K562 (cell line): ENCODE measurements around the gene NTRK3. TPM values are rescaled to one million over a fixed set of nuclear protein-coding genes. Genes with fewer than 3 reads are reported as not detected.

ENCODE experiments used
- ATAC-seq: fragments of 200-7000 bp; cut with Tn5 transposase; 3 replicates; pipeline ENCODE4 v1.9.1; 2020; ENCODE audit warnings: moderate library complexity
- BruUV-seq: library from RNA; stranded (reverse); fragments of 400-500 nt; replicated peaks from 2 replicates; lab custom pipeline; 2021; lab: Mats Ljungman, UMichigan
- CTCF ChIA-PET: fragments of 300-600 bp; formaldehyde crosslinking; extraction: SDS; loops from one replicate; lab custom pipeline; 2021; ENCODE audit warnings: low intra/inter-chr PET ratio; lab: Yijun Ruan, JAX
- POLR2A ChIA-PET: fragments of 300-600, 350-650 bp; sonication (Branson Sonifier 250); formaldehyde crosslinking; extraction: SDS; loops from one replicate; lab custom pipeline; 2021; ENCODE audit warnings: antibody characterized with exemption, inconsistent platforms; lab: Yijun Ruan, JAX
- DNase-seq, 4 experiments: peaks; one replicate each; pipeline versions ENCODE4 v3.0.0 to v3.0.0-alpha.2; 2011 to 2018; ENCODE audit warnings: low spot score in 3 of 4, mixed read lengths in 3 of 4; ENCODE audit errors: extremely low read depth in 1 of 4
- FAIRE-seq: peaks from 2 replicates; lab custom pipeline; 2011; peaks lifted over from hg19 to GRCh38; lab: Jason Lieb, UNC
- H2AFZ ChIP-seq: 2 replicates; pipeline ENCODE4 v1.6.0; 2011; ENCODE audit warnings: low read depth, low read length, control low read depth, inconsistent platforms
- H3K27ac ChIP-seq: fragments of 200-600 bp; 3 replicates; pipeline ENCODE4 v1.8.0; 2011; ENCODE audit warnings: low read depth, mild to moderate bottlenecking, control low read depth, inconsistent platforms, low read length, moderate library complexity, mixed read lengths; ENCODE audit errors: extremely low read depth
- H3K27me3 ChIP-seq, 2 experiments: fragments of 300-600 bp in 1 of 2; 2 replicates in 1 of 2; 3 replicates in 1 of 2; pipeline versions ENCODE4 v1.6.0 to v1.8.0; 2011; ENCODE audit warnings: inconsistent platforms in 2 of 2, low read length in 2 of 2, mild to moderate bottlenecking in 1 of 2, mixed read lengths in 1 of 2, moderate library complexity in 1 of 2; ENCODE audit not compliant: control insufficient read depth in 2 of 2, insufficient read depth in 2 of 2
- H3K36me3 ChIP-seq: fragments of 300-600 bp; 3 replicates; pipeline ENCODE4 v1.8.0; 2011; ENCODE audit warnings: mild to moderate bottlenecking, low read length, inconsistent platforms; ENCODE audit not compliant: control insufficient read depth, insufficient read depth
- H3K4me1 ChIP-seq, 2 experiments: fragments of 200-600 bp in 1 of 2; replicated peaks in 1 of 2; 2 replicates in 1 of 2; 3 replicates in 1 of 2; pipeline versions ENCODE4 v1.5.1 to v1.8.0; 2011; ENCODE audit warnings: inconsistent platforms in 2 of 2, low read length in 2 of 2, mild to moderate bottlenecking in 1 of 2, mixed read lengths in 1 of 2, moderate library complexity in 1 of 2; ENCODE audit not compliant: control insufficient read depth in 2 of 2, insufficient read depth in 2 of 2
- H3K4me2 ChIP-seq: 2 replicates; pipeline ENCODE4 v1.6.1; 2011; ENCODE audit warnings: low read length, control low read depth, inconsistent platforms, mixed read lengths; ENCODE audit not compliant: insufficient read depth
- H3K4me3 ChIP-seq: fragments of 200-600 bp; sonication (generic), shearing (Covaris generic); 2 replicates; pipeline ENCODE4 v1.5.1; 2016; ENCODE audit warnings: control low read depth, inconsistent platforms
- H3K79me2 ChIP-seq: fragments of 200-600 bp; 3 replicates; pipeline ENCODE4 v1.8.0; 2011; ENCODE audit warnings: low read length, inconsistent platforms; ENCODE audit not compliant: control insufficient read depth, insufficient read depth
- H3K9ac ChIP-seq, 2 experiments: 2 replicates each; pipeline versions ENCODE4 v1.6.0 to v1.6.1; 2011; ENCODE audit warnings: low read depth in 2 of 2, low read length in 2 of 2, control low read depth in 1 of 2, inconsistent platforms in 1 of 2, mild to moderate bottlenecking in 1 of 2, mixed read lengths in 1 of 2; ENCODE audit not compliant: insufficient read depth in 1 of 2
- H3K9me1 ChIP-seq: one replicate; pipeline ENCODE4 v1.6.0; 2011; ENCODE audit warnings: inconsistent platforms, mild to moderate bottlenecking, low read length, moderate library complexity; ENCODE audit not compliant: control insufficient read depth, insufficient read depth
- H3K9me3 ChIP-seq: replicated peaks from 2 replicates; pipeline ENCODE4 v1.5.1; 2011; ENCODE audit warnings: low read depth, low read length, inconsistent platforms; ENCODE audit not compliant: control insufficient read depth, insufficient read depth
- H4K20me1 ChIP-seq: replicated peaks from 2 replicates; pipeline ENCODE4 v1.6.1; 2011; ENCODE audit warnings: low read length, inconsistent platforms, mixed read lengths; ENCODE audit not compliant: control insufficient read depth, insufficient read depth
- DLX4 ChIP-seq: fragments of 250-450 bp; sonication (Bioruptor Pico); IDR thresholded peaks from 2 replicates; pipeline ENCODE4 v1.6.1; 2021; ENCODE audit warnings: mild to moderate bottlenecking
- ERF ChIP-seq: fragments of 450-650 bp; formaldehyde crosslinking; IDR thresholded peaks from 2 replicates; pipeline ENCODE4 v1.4.0; 2020; ENCODE audit warnings: mild to moderate bottlenecking, mixed read lengths
- ID3 ChIP-seq, 2 experiments: fragments of 250-450 bp in 1 of 2; fragments of 450-650 bp in 1 of 2; sonication (Bioruptor Pico) in 1 of 2; IDR thresholded peaks; 2 replicates each; pipeline versions ENCODE4 v1.6.1 to v1.8.0; 2016 to 2021; ENCODE audit warnings: mild to moderate bottlenecking in 2 of 2, moderate library complexity in 2 of 2, missing compliant biosample characterization in 1 of 2, missing genetic modification characterization in 1 of 2
- NCOA2 ChIP-seq, 2 experiments: fragments of 450-650 bp; IDR thresholded peaks; 2 replicates each; pipeline ENCODE4 v1.6.1; 2018; ENCODE audit warnings: mild to moderate bottlenecking in 2 of 2, moderate library complexity in 1 of 2; ENCODE audit not compliant: partially characterized antibody in 2 of 2
- NR2C1 ChIP-seq, 2 experiments: fragments of 450-650 bp; IDR thresholded peaks; 2 replicates each; pipeline ENCODE4 v1.6.1; 2017; ENCODE audit warnings: mild to moderate bottlenecking in 2 of 2, antibody characterized with exemption in 1 of 2, inconsistent platforms in 1 of 2, missing compliant biosample characterization in 1 of 2, missing genetic modification characterization in 1 of 2
- PRPF4 ChIP-seq: fragments of 200-400 bp; formaldehyde crosslinking; IDR thresholded peaks from one replicate; pipeline ENCODE4 v1.6.1; 2017; ENCODE audit warnings: low read length, low read depth, mild to moderate bottlenecking; ENCODE audit not compliant: insufficient read depth, poor library complexity, severe bottlenecking
- STAT6 ChIP-seq: sonication (generic); formaldehyde crosslinking; IDR thresholded peaks from 2 replicates; pipeline ENCODE4 v1.8.1; 2023; ENCODE audit warnings: mild to moderate bottlenecking, missing genetic modification reagents
- ZNF140 ChIP-seq: fragments of 250-450 bp; sonication (Bioruptor Pico); IDR thresholded peaks from 2 replicates; pipeline ENCODE4 v1.8.0; 2021; ENCODE audit warnings: moderate library complexity, mild to moderate bottlenecking, inconsistent platforms
- ZNF785 ChIP-seq: fragments of 250-450 bp; sonication (Bioruptor Pico); IDR thresholded peaks from 2 replicates; pipeline ENCODE4 v1.4.0; 2020; ENCODE audit warnings: mild to moderate bottlenecking
- WGBS: fragments of 100-300 bp; shearing (Covaris generic); methylation state at CpG from one replicate; pipeline ENCODE4 v1.1.6; 2016; ENCODE audit warnings: low coverage, mixed read lengths; ENCODE audit not compliant: insufficient coverage; ENCODE audit errors: missing lambda C conversion rate; 5-methylcytosine and 5-hydroxymethylcytosine counted together
- in situ Hi-C: fragments of 300-500 bp; cut with MboI; formaldehyde crosslinking; loops from 4 replicates; pipeline ENCODE4 v1.15.0; 2018; ENCODE audit warnings: inconsistent platforms, mixed read lengths
- intact Hi-C: fragments of 100-400 bp; cut with micrococcal nuclease; formaldehyde crosslinking; loops from 2 replicates; pipeline ENCODE4 v1.14.2; 2022
- polyA plus RNA-seq, 8 experiments: library from polyadenylated mRNA; depleted of rRNA in 4 of 8; stranded (reverse) in 5 of 8; unstranded in 3 of 8; fragments of >200 nt; fragmentation: Nextera tagmentation in 2 of 8; fragmentation: Illumina TruSeq in 1 of 8; extraction: Ambion mirVana in 2 of 8; extraction: Trizol in 1 of 8; gene quantifications; 2 replicates each; pipeline versions ENCODE4 v1.2.1 to v1.2.3, GENCODE V29; 2011 to 2014; ENCODE audit warnings: inconsistent platforms in 1 of 8, missing spikeins in 1 of 8
- total RNA-seq, 7 experiments: library from RNA; depleted of rRNA in 6 of 7; stranded (reverse); fragments of >200 nt in 6 of 7; fragmentation: Illumina TruSeq in 2 of 7; extraction: Trizol in 2 of 7; gene quantifications; 2 replicates each; pipeline versions ENCODE4 v1.2.1 to v1.2.3, GENCODE V29; 2011 to 2021; ENCODE audit warnings: low replicate concordance in 1 of 7

Gene NTRK3
- total and polyA plus RNA-seq, 9 of the 15 experiments (the other 6 are each of a cell fraction or from before 2014, with no cell fraction given), result 0.11 to 0.13 TPM; not detected in 7

- H3K9me1 ChIP-seq, result peaks cover 2% of the 10 kb centered on the region
- CTCF ChIA-PET, result no interaction called here
- peaks cover 3 to 10% of the 10 kb centered on the region in 2 experiments; a peak in 4 of 5 replicates for H3K27me3 ChIP-seq
- H3K9ac ChIP-seq, result no peak overlapping the region
- FAIRE-seq, result no peak
- no peaks in the 10 kb centered on the region for H3K4me1 ChIP-seq
- POLR2A ChIA-PET, result no interaction called here
- no peak for DNase-seq
- no peaks in the 10 kb centered on the region for H4K20me1 ChIP-seq
- no peak overlapping the region for H3K27ac ChIP-seq
- in situ Hi-C loops, result no loop called here
- TF ChIP-seq ZNF785 (CRISPR knock-in tag) (no peak), NCOA2 (IDR thresholded peaks at IDR 0.05; ENCODE audit: partially characterized antibody in 2 of 2) (no peak), ZNF140 (CRISPR knock-in tag) (no peak), ID3 (CRISPR knock-in tag; IDR thresholded peaks at IDR 0.05) (no peak), ID3 (tag; IDR thresholded peaks at IDR 0.05) (no peak), PRPF4 (no peak), NR2C1 (IDR thresholded peaks at IDR 0.05) (no peak), NR2C1 (tag; IDR thresholded peaks at IDR 0.05) (no peak), DLX4 (no peak), STAT6 (CRISPR knock-in tag) (no peak), ERF (no peak)
- TF ChIP-seq, all 486 proteins: peak for 0
- no TSS peak for BruUV-seq
- no peak overlapping the region for H3K4me3 ChIP-seq
- H3K4me2 ChIP-seq, result no peak overlapping the region
- no peaks in the 10 kb centered on the region for H3K36me3 ChIP-seq
- no peaks in the 10 kb centered on the region for H3K9me3 ChIP-seq
- intact Hi-C loops, result no loop called here
- no peak for ATAC-seq
- H2AFZ ChIP-seq, result no peak overlapping the region
- 0% methylated on average over 3 of the region's 3 CpGs for WGBS
- H3K79me2 ChIP-seq, result no peaks in the 10 kb centered on the region
Observed at GRCh38 chr15:88201207-88201606, 55.3 kb downstream of the NTRK3 start.
